ENCODE measurements around the gene ATP2B2.
"Not testable (repeated sequence)": the region's sequence is repeated elsewhere in the genome, so short reads cannot be mapped to it uniquely, and the experiment has no call there.

The ATP2B2 gene

GRCh38 chr3:10299175-10299574 lies 206.2 kb downstream of the ATP2B2 start:
- ChIA-PET POLR2A (no interaction called here), CTCF (interaction anchor here (0.6 to 0.7 kb wide), 2 partner anchors 113 to 316 kb away, joined by 3 read pairs; no protein-coding TSS in a partner anchor)
- Histone ChIP-seq H3K4me1 (ENCODE audit: control insufficient read depth, insufficient read depth, low read length) (no peaks in the 10 kb centered on the region; the same call in 1 of the 2 replicates), H3K27ac (ENCODE audit: extremely low read depth, low read depth, low read length) (no peak overlapping the region), H3K36me3 (ENCODE audit: control insufficient read depth in 2 of 2, insufficient read depth in 1 of 2, low read length in 2 of 2) (peaks cover 31 to 79% of the 10 kb centered on the region in 2 experiments), H3K4me3 (ENCODE audit: low read depth, low read length) (no peak overlapping the region), H3K9me3 (ENCODE audit: control insufficient read depth, insufficient read depth, low read depth, low read length) (no peaks in the 10 kb centered on the region)
- no peak for TF ChIP-seq SCRT2 (tag by site-specific recombination; IDR thresholded peaks at IDR 0.05)
- TF ChIP-seq ZNF624 (tag by site-specific recombination; IDR thresholded peaks at IDR 0.05), result no peak
- no peak for TF ChIP-seq ZNF366 (tag by site-specific recombination; conservative IDR thresholded peaks at IDR 0.05)
- no peak for TF ChIP-seq ZNF791 (tag by site-specific recombination; IDR thresholded peaks at IDR 0.05)
- TF ChIP-seq ZNF701 (tag by site-specific recombination; IDR thresholded peaks at IDR 0.05), result no peak
- TF ChIP-seq ZNF623 (tag by site-specific recombination; IDR thresholded peaks at IDR 0.05), result no peak
- no peak for TF ChIP-seq INSM2 (tag by site-specific recombination; IDR thresholded peaks at IDR 0.05)
- no peak for TF ChIP-seq ZNF600 (tag by site-specific recombination; IDR thresholded peaks at IDR 0.05)
- TF ChIP-seq EGR2 (tag by site-specific recombination; IDR thresholded peaks at IDR 0.05; ENCODE audit: low read depth), result no peak
- no peak for TF ChIP-seq ZNF558 (tag by site-specific recombination; IDR thresholded peaks at IDR 0.05)
- no peak for TF ChIP-seq TRIM28 (IDR thresholded peaks at IDR 0.05; ENCODE audit: borderline replicate concordance, low read length)
- TF ChIP-seq ZSCAN5A (tag by site-specific recombination; IDR thresholded peaks at IDR 0.05), result no peak
- TF ChIP-seq ZNF174 (tag by site-specific recombination; IDR thresholded peaks at IDR 0.05), result no peak
- TF ChIP-seq GLI2 (tag by site-specific recombination; IDR thresholded peaks at IDR 0.05; ENCODE audit: borderline replicate concordance, low read depth), result no peak
- no peak for TF ChIP-seq ZNF146 (tag by site-specific recombination; IDR thresholded peaks at IDR 0.05)
- no peak for TF ChIP-seq ZNF596 (tag by site-specific recombination; IDR thresholded peaks at IDR 0.05)
- TF ChIP-seq ZNF148 (tag by site-specific recombination; IDR thresholded peaks at IDR 0.05; ENCODE audit: borderline replicate concordance), result no peak
- no peak for TF ChIP-seq KLF8 (tag by site-specific recombination; IDR thresholded peaks at IDR 0.05)
- TF ChIP-seq ZFHX2 (tag by site-specific recombination; conservative IDR thresholded peaks at IDR 0.05), result no peak
- no peak for TF ChIP-seq ZBTB8A (tag by site-specific recombination; IDR thresholded peaks at IDR 0.05)

GRCh38 chr3:10298064-10298463 lies 207.3 kb downstream of the ATP2B2 start:
- H3K4me1 ChIP-seq (ENCODE audit: control insufficient read depth, insufficient read depth, low read length); H3K4me3 ChIP-seq (ENCODE audit: low read depth, low read length); CTCF ChIA-PET; H3K27ac ChIP-seq (ENCODE audit: extremely low read depth, low read depth, low read length); H3K9me3 ChIP-seq (ENCODE audit: control insufficient read depth, insufficient read depth, low read depth, low read length); POLR2A ChIA-PET: not testable (repeated sequence)
- peaks cover 31 to 68% of the 10 kb centered on the region in 2 experiments for H3K36me3 ChIP-seq (ENCODE audit: control insufficient read depth in 2 of 2, insufficient read depth in 1 of 2, low read length in 2 of 2)
